ENCODE measurements around the gene SLK.

DNA sequence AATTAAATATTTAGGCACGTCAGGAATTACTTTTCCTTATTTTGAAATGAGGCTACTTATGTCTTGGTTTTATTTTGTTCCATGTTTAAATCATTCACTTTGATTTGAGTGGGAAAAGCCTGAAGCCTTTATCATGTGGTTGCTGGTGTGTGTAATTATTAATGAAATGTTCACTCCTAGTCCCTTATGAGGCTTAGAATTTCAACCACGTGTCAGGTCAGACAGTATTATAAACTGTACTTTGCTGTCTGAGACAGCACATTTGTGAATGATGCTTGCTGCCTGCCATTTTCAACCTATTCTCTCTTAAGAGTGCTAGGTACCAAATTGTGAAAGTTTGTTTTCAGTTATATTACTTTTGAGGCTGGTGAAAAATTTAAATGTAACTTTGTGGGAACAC, 59.8 kb downstream of the SLK start:
- TF ChIP-seq, protein P1, sequence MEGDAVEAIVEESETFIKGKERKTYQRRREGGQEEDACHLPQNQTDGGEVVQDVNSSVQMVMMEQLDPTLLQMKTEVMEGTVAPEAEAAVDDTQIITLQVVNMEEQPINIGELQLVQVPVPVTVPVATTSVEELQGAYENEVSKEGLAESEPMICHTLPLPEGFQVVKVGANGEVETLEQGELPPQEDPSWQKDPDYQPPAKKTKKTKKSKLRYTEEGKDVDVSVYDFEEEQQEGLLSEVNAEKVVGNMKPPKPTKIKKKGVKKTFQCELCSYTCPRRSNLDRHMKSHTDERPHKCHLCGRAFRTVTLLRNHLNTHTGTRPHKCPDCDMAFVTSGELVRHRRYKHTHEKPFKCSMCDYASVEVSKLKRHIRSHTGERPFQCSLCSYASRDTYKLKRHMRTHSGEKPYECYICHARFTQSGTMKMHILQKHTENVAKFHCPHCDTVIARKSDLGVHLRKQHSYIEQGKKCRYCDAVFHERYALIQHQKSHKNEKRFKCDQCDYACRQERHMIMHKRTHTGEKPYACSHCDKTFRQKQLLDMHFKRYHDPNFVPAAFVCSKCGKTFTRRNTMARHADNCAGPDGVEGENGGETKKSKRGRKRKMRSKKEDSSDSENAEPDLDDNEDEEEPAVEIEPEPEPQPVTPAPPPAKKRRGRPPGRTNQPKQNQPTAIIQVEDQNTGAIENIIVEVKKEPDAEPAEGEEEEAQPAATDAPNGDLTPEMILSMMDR (IDR thresholded peaks at IDR 0.05): no peak
- no peak for TF ChIP-seq POLR2A (IDR thresholded peaks at IDR 0.05)
